Activated naive CD8-positive, alpha-beta T cell treated with anti-CD3 and anti-CD28 coated beads, Interleukin-2, amount 50 U/mL, for 16 hours (primary cell): ENCODE measurements around the gene RNF112.

Experiments used
- DNase-seq: peaks from one replicate; pipeline ENCODE4 v3.0.0-alpha.2; 2020; ENCODE audit warnings: low read depth, low spot score

The RNF112 gene

GRCh38 chr17:19387921-19388521 lies 23.0 kb upstream of the RNF112 start:
- DNase-seq = no peak

- no peak for DNase-seq
Measured at GRCh38 chr17:19388791-19389785, 21.9 kb upstream of the RNF112 start.

GRCh38 chr17:19390951-19391350 lies 20.1 kb upstream of the RNF112 start:
- no peak for DNase-seq

- no peak for DNase-seq
Measured at GRCh38 chr17:19391432-19391831, 19.6 kb upstream of the RNF112 start.

GRCh38 chr17:19392303-19392702 lies 18.7 kb upstream of the RNF112 start:
- DNase-seq = no peak

- no peak for DNase-seq
Measured at GRCh38 chr17:19397556-19398041, 13.4 kb upstream of the RNF112 start.

GRCh38 chr17:19398301-19399181 lies 12.5 kb upstream of the RNF112 start:
- no peak for DNase-seq

- no peak for DNase-seq
Measured at GRCh38 chr17:19399750-19400450, 11.1 kb upstream of the RNF112 start.

GRCh38 chr17:19401321-19402010 lies 9.6 kb upstream of the RNF112 start:
- DNase-seq = no peak

- DNase-seq = no peak
Measured at GRCh38 chr17:19402171-19402570, 8.9 kb upstream of the RNF112 start.

- no peak for DNase-seq
Measured at GRCh38 chr17:19403021-19403420, 8.0 kb upstream of the RNF112 start.

- DNase-seq = no peak
Measured at GRCh38 chr17:19404264-19404663, 6.8 kb upstream of the RNF112 start.

- DNase-seq = no peak
Measured at GRCh38 chr17:19405114-19405513, 5.9 kb upstream of the RNF112 start.

GRCh38 chr17:19407601-19408345 lies 3.3 kb upstream of the RNF112 start:
- no peak for DNase-seq

- no peak for DNase-seq
Measured at GRCh38 chr17:19408346-19408710, 2.7 kb upstream of the RNF112 start.

- DNase-seq = no peak
Measured at GRCh38 chr17:19409066-19409465, 2.0 kb upstream of the RNF112 start.

GRCh38 chr17:19409509-19409908 lies 1.5 kb upstream of the RNF112 start:
- no peak for DNase-seq

- no peak for DNase-seq
Measured at GRCh38 chr17:19410091-19410490, 941 bp upstream of the RNF112 start.

- no peak for DNase-seq
Measured at GRCh38 chr17:19411631-19412030, 599 bp downstream of the RNF112 start.

- DNase-seq = no peak
Measured at GRCh38 chr17:19412510-19412909, 1.5 kb downstream of the RNF112 start.
